Measurements from ENCODE around the gene DTNBP1. TPM values are rescaled to one million over a fixed set of nuclear protein-coding genes. Genes with fewer than 3 reads are reported as not detected.

Gene DTNBP1
- total and polyA plus RNA-seq, 5 donors = 17.2 to 34.0 (median 24.9) TPM

DNA sequence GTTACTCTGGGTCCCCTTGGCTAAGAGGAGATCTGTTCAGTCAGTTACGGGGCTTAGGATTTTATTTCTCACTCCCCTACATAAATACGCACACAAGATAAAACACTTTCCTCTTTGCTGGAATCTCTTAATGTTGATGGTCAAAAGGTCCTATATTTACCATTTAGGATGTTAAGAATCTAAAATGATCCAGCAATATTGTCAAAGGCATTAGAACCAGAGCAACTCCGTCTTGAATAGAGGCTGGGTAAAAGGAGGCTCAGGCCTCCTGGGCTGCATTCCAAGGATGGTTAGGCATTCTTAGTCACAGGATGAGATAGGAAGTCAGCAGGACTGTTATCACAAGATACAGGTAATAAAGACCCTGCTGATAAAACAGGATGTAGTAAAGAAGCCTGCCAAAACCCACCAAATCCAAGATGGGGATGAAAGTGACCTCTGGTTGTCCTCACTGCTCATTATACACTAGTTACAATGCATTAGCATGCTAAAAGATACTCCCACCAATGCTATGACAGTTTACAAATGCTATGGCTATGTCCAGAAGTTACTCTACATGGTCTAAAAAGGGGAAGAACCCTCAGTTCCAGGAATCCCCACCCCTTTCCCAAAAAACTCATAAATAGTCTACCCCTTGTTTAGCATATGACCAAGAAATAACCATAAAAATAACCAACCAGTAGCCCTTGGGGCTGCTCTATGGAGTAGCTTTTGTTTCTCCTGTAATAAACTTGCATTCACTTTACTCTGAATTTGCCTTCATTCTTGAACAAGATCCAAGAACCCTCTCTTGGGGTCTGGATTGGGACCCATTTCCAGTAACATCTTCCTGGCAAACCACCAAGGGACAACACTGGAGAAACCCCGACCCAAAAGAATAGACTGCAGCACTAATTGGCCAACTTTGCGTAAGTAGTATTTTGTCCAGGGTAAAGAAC lies 107.5 kb downstream of the DTNBP1 start:
- no peaks in the 10 kb centered on the region for H3K9me3 ChIP-seq (ENCODE audit: control insufficient read depth, low read length)
- WGBS = 85% methylated on average over 5 of the region's 5 CpGs
- H3K27me3 ChIP-seq (ENCODE audit: control insufficient read depth, insufficient read depth) = no peaks in the 10 kb centered on the region
- H3K4me3 ChIP-seq (ENCODE audit: low read length) = no peak overlapping the region
- intact Hi-C loops (cut with DNase I) = no loop called here
- peaks cover 8% of the 10 kb centered on the region for H3K4me1 ChIP-seq (ENCODE audit: control insufficient read depth, insufficient read depth, low read length)
- ATAC-seq = no peak
- no peak overlapping the region for H3K27ac ChIP-seq (ENCODE audit: low read length)
- no peak for DNase-seq

GRCh38 chr6:15554728-15555100 lies 108.1 kb downstream of the DTNBP1 start:
- H3K27me3 ChIP-seq (ENCODE audit: control insufficient read depth, insufficient read depth) = no peaks in the 10 kb centered on the region

GRCh38 chr6:15553736-15554294 lies 109.0 kb downstream of the DTNBP1 start:
- no peaks in the 10 kb centered on the region for H3K9me3 ChIP-seq (ENCODE audit: control insufficient read depth, low read length)
- no peaks in the 10 kb centered on the region for H3K27me3 ChIP-seq (ENCODE audit: control insufficient read depth, insufficient read depth)
- peaks cover 8% of the 10 kb centered on the region for H3K4me1 ChIP-seq (ENCODE audit: control insufficient read depth, insufficient read depth, low read length)
- no peak for DNase-seq
- no peak for ATAC-seq
- H3K27ac ChIP-seq (ENCODE audit: low read length) = no peak overlapping the region
- no peak overlapping the region for H3K4me3 ChIP-seq (ENCODE audit: low read length)
- WGBS = 97% methylated on average over 4 of the region's 4 CpGs
- intact Hi-C loops (cut with DNase I) = no loop called here

More at GRCh38 chr6:15554728-15555100, 108.1 kb downstream of the DTNBP1 start:
- 97% methylated on average over 6 of the region's 6 CpGs for WGBS
- ATAC-seq = no peak
- DNase-seq = no peak
- intact Hi-C loops (cut with DNase I) = no loop called here
- Histone ChIP-seq H3K9me3 (ENCODE audit: control insufficient read depth, low read length) (no peaks in the 10 kb centered on the region), H3K4me3 (ENCODE audit: low read length) (no peak overlapping the region), H3K27ac (ENCODE audit: low read length) (no peak overlapping the region), H3K4me1 (ENCODE audit: control insufficient read depth, insufficient read depth, low read length) (peaks cover 8% of the 10 kb centered on the region)

GRCh38 chr6:15553031-15553430 lies 109.8 kb downstream of the DTNBP1 start:
- peak overlapping the region; percentile 36 for H3K27ac ChIP-seq (ENCODE audit: low read length)
- WGBS = 73% methylated on average over 2 of the region's 2 CpGs
- no peak overlapping the region for H3K4me3 ChIP-seq (ENCODE audit: low read length)
- no peaks in the 10 kb centered on the region for H3K9me3 ChIP-seq (ENCODE audit: control insufficient read depth, low read length)
- H3K27me3 ChIP-seq (ENCODE audit: control insufficient read depth, insufficient read depth) = no peaks in the 10 kb centered on the region
- DNase-seq (no peak), ATAC-seq (no peak)
- intact Hi-C loops (cut with DNase I) = no loop called here
- peaks cover 8% of the 10 kb centered on the region for H3K4me1 ChIP-seq (ENCODE audit: control insufficient read depth, insufficient read depth, low read length)

- 51% methylated on average over 6 of the region's 6 CpGs for WGBS
- Histone ChIP-seq H3K9me3 (ENCODE audit: control insufficient read depth, low read length) (no peaks in the 10 kb centered on the region), H3K4me1 (ENCODE audit: control insufficient read depth, insufficient read depth, low read length) (peaks cover 8% of the 10 kb centered on the region), H3K4me3 (ENCODE audit: low read length) (no peak overlapping the region), H3K27ac (ENCODE audit: low read length) (peak overlapping the region; percentile 1), H3K27me3 (ENCODE audit: control insufficient read depth, insufficient read depth) (no peaks in the 10 kb centered on the region)
- intact Hi-C loops (cut with DNase I) = no loop called here
- DNase-seq (no peak), ATAC-seq (peak in 1 of 2 donors; percentile 46)
Measured at GRCh38 chr6:15551798-15552197, 111.0 kb downstream of the DTNBP1 start.

DNA sequence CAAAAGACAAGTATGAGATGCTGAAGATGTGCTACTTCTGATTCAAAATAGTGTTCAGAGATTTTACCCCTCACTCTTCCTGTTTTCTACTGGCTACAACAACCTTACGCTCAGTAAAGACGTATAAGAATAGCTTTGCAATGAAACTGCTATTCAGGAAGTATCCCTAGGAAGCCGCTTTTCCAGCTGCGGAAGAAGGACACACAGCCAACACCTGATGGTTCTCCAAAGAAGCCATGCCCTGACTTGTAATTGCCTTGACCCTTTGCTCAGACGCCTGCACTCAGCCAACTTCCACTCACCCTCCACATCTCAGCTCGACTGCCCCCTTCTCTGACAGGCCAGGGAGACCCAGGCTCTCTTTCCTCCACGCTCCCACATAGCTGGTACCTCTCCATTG lies 111.6 kb downstream of the DTNBP1 start:
- DNase-seq = no peak
- intact Hi-C loops (cut with DNase I) = no loop called here
- 72% methylated on average over 7 of the region's 7 CpGs for WGBS
- Histone ChIP-seq H3K4me1 (ENCODE audit: control insufficient read depth, insufficient read depth, low read length) (peaks cover 8% of the 10 kb centered on the region), H3K9me3 (ENCODE audit: control insufficient read depth, low read length) (no peaks in the 10 kb centered on the region), H3K27ac (ENCODE audit: low read length) (peak overlapping the region; percentile 1), H3K4me3 (ENCODE audit: low read length) (no peak overlapping the region), H3K27me3 (ENCODE audit: control insufficient read depth, insufficient read depth) (no peaks in the 10 kb centered on the region)
- ATAC-seq = no peak

GRCh38 chr6:15550546-15551123 lies 112.2 kb downstream of the DTNBP1 start:
- Histone ChIP-seq H3K27ac (ENCODE audit: low read length) (no peak overlapping the region), H3K9me3 (ENCODE audit: control insufficient read depth, low read length) (no peaks in the 10 kb centered on the region), H3K4me1 (ENCODE audit: control insufficient read depth, insufficient read depth, low read length) (peaks cover 11% of the 10 kb centered on the region), H3K4me3 (ENCODE audit: low read length) (no peak overlapping the region), H3K27me3 (ENCODE audit: control insufficient read depth, insufficient read depth) (no peaks in the 10 kb centered on the region)
- intact Hi-C loops (cut with DNase I) = no loop called here
- no peak for DNase-seq
- ATAC-seq = no peak
- 84% methylated on average over 2 of the region's 2 CpGs for WGBS

DNA sequence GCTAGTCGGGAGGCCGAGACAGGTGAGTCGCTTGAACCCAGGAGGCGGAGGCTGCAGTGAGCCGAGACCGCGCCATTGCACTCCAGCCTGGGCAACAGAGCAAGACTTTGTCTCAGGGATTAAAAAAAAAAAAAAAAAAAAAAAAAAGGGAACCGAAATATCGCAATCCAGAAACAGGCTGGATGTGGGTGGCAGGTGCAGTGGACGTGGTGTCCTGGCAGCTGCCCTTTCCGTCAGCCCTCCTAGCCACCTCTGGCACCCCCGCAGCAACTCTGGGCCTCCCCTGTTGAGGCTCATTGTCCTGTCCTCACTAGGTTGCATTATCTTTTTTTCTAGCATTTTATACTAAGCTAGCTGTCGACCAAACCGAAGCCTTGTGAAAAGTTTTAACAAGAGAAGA lies 113.5 kb downstream of the DTNBP1 start:
- intact Hi-C loops (cut with DNase I) = no loop called here
- ATAC-seq = no peak
- H3K9me3 ChIP-seq (ENCODE audit: control insufficient read depth, low read length) = no peaks in the 10 kb centered on the region
- DNase-seq = no peak
- no peak overlapping the region for H3K4me3 ChIP-seq (ENCODE audit: low read length)
- no peaks in the 10 kb centered on the region for H3K27me3 ChIP-seq (ENCODE audit: control insufficient read depth, insufficient read depth)
- H3K4me1 ChIP-seq (ENCODE audit: control insufficient read depth, insufficient read depth, low read length) = peaks cover 11% of the 10 kb centered on the region
- WGBS = 93% methylated on average over 14 of the region's 14 CpGs
- H3K27ac ChIP-seq (ENCODE audit: low read length) = no peak overlapping the region

- Histone ChIP-seq H3K27me3 (ENCODE audit: control insufficient read depth, insufficient read depth) (no peaks in the 10 kb centered on the region), H3K4me3 (ENCODE audit: low read length) (no peak overlapping the region), H3K4me1 (ENCODE audit: control insufficient read depth, insufficient read depth, low read length) (peaks cover 11% of the 10 kb centered on the region), H3K27ac (ENCODE audit: low read length) (no peak overlapping the region), H3K9me3 (ENCODE audit: control insufficient read depth, low read length) (no peaks in the 10 kb centered on the region)
- DNase-seq (no peak), ATAC-seq (no peak)
- WGBS = 76% methylated on average over 5 of the region's 5 CpGs
- intact Hi-C loops (cut with DNase I) = no loop called here
Measured at GRCh38 chr6:15547400-15547799, 115.4 kb downstream of the DTNBP1 start.

DNA sequence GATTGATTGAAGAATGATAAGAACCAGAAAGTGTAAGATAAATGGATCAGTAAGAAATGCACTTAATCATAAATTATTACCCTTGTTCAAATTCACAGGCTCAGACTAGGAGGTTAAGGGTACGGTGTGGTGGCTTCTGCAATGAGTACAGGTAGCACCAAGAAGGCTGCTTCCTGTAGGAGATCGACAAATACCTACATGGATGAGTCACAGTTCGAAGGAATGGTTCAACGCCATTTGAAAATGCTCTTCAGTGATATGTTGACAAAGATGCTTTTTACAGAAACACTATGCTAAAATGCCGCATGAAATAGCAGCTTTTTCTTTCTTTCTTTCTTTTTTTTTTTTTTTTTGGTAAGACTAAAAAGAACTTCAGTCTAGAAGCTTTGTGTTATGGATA lies 116.2 kb downstream of the DTNBP1 start:
- peaks cover 8% of the 10 kb centered on the region for H3K4me1 ChIP-seq (ENCODE audit: control insufficient read depth, insufficient read depth, low read length)
- WGBS = 94% methylated on average over 5 of the region's 5 CpGs
- DNase-seq (no peak), ATAC-seq (no peak)
- H3K27ac ChIP-seq (ENCODE audit: low read length) = no peak overlapping the region
- no peaks in the 10 kb centered on the region for H3K9me3 ChIP-seq (ENCODE audit: control insufficient read depth, low read length)
- H3K27me3 ChIP-seq (ENCODE audit: control insufficient read depth, insufficient read depth) = no peaks in the 10 kb centered on the region
- H3K4me3 ChIP-seq (ENCODE audit: low read length) = no peak overlapping the region
- intact Hi-C loops (cut with DNase I) = no loop called here

GRCh38 chr6:15544321-15544900 lies 118.4 kb downstream of the DTNBP1 start:
- Histone ChIP-seq H3K9me3 (ENCODE audit: control insufficient read depth, low read length) (no peaks in the 10 kb centered on the region), H3K4me1 (ENCODE audit: control insufficient read depth, insufficient read depth, low read length) (peaks cover 2% of the 10 kb centered on the region), H3K27me3 (ENCODE audit: control insufficient read depth, insufficient read depth) (no peaks in the 10 kb centered on the region), H3K27ac (ENCODE audit: low read length) (no peak overlapping the region), H3K4me3 (ENCODE audit: low read length) (no peak overlapping the region)
- DNase-seq (no peak), ATAC-seq (peak in 1 of 2 donors; percentile 67)
- 71% methylated on average over 4 of the region's 4 CpGs for WGBS
- intact Hi-C loops (cut with DNase I) = no loop called here
